Measurements from ENCODE around the gene GALNT2.

The GALNT2 gene

GRCh38 chr1:230289350-230289644 lies 222.3 kb downstream of the GALNT2 start:
- no peak overlapping the region for H3K27ac ChIP-seq
- TF ChIP-seq CTCF (IDR thresholded peaks at IDR 0.05) = no peak
- DNase-seq (ENCODE audit: low spot score) = no peak
- no peak overlapping the region for H3K4me3 ChIP-seq

- no peak for DNase-seq (ENCODE audit: low spot score)
- H3K4me3 ChIP-seq = no peak overlapping the region
- H3K27ac ChIP-seq = no peak overlapping the region
- TF ChIP-seq CTCF (IDR thresholded peaks at IDR 0.05) = no peak
Measured at GRCh38 chr1:230291731-230292620, 224.9 kb downstream of the GALNT2 start.

GRCh38 chr1:230292689-230293389 lies 225.8 kb downstream of the GALNT2 start:
- DNase-seq (ENCODE audit: low spot score) = no peak
- Histone ChIP-seq H3K4me3 (no peak overlapping the region), H3K27ac (no peak overlapping the region)
- TF ChIP-seq CTCF (IDR thresholded peaks at IDR 0.05) = no peak

- Histone ChIP-seq H3K27ac (no peak overlapping the region), H3K4me3 (no peak overlapping the region)
- DNase-seq (ENCODE audit: low spot score) = no peak
- TF ChIP-seq CTCF (IDR thresholded peaks at IDR 0.05) = no peak
Measured at GRCh38 chr1:230293390-230293700, 226.3 kb downstream of the GALNT2 start.

- no peak overlapping the region for H3K4me3 ChIP-seq
- no peak for DNase-seq (ENCODE audit: low spot score)
- TF ChIP-seq CTCF (IDR thresholded peaks at IDR 0.05) = no peak
- no peak overlapping the region for H3K27ac ChIP-seq
Measured at GRCh38 chr1:230295367-230295766, 228.3 kb downstream of the GALNT2 start.

GRCh38 chr1:230299191-230300006 lies 232.4 kb downstream of the GALNT2 start:
- H3K4me3 ChIP-seq = no peak overlapping the region
- DNase-seq (ENCODE audit: low spot score) = no peak
- TF ChIP-seq CTCF (IDR thresholded peaks at IDR 0.05) = no peak
- H3K27ac ChIP-seq = no peak overlapping the region
